ENCODE data around the gene ALDH2. TPM values are rescaled to one million over a fixed set of nuclear protein-coding genes. Genes with fewer than 3 reads are reported as not detected.

The ALDH2 gene
- total and polyA plus RNA-seq, 9 of the 15 experiments (the other 6 are each of a cell fraction or from before 2014, with no cell fraction given) = 1.9 to 22.5 (median 12.2) TPM

DNA sequence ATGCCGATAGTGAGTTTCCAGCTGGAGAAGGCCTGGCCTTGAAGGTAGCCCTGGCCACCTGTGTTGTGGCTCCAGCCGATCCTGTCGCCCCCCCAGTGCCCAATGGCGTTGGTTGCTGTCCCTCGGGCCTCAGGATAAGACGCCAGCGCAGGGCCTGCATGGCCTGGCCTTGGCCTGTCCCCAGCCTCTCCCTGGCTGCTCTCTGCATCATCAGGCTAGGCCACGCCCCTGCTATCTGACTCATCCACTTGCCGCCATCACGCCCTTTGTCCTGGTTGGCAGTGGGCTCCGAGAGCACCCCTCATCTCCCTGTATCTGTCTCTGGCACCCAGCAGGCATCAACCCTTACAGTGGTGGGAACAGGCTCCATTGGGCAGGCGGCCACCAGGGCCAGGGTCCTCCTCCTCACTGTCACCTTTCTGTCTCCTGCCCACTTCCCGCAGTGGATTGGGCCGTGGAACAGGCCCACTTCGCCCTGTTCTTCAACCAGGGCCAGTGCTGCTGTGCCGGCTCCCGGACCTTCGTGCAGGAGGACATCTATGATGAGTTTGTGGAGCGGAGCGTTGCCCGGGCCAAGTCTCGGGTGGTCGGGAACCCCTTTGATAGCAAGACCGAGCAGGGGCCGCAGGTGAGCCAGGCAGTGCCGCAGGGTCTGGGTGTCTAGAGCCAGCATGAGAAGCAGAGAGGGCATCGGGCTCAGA, 25.6 kb downstream of the ALDH2 start (continued):
- TF ChIP-seq ZNF766 (CRISPR knock-in tag; conservative IDR thresholded peaks at IDR 0.05) (no peak), ARID2 (IDR thresholded peaks at IDR 0.05) (no peak), HDAC2 (IDR thresholded peaks at IDR 0.05) (no peak), C11orf30 (IDR thresholded peaks at IDR 0.05; ENCODE audit: low read depth) (no peak), ZNF431 (CRISPR knock-in tag; IDR thresholded peaks at IDR 0.05) (no peak), FOSL1 (tag; conservative IDR thresholded peaks at IDR 0.05) (peak; percentile 77), RBFOX2 (IDR thresholded peaks at IDR 0.05; ENCODE audit: low read depth, low read length) (peak; percentile 43; the same call in 1 of the 2 replicates), HDAC1 (IDR thresholded peaks at IDR 0.05) (no peak), ZNF316 (IDR thresholded peaks at IDR 0.05) (no peak), TGIF2 (CRISPR knock-in tag; IDR thresholded peaks at IDR 0.05) (no peak), RFX1 (IDR thresholded peaks at IDR 0.05) (no peak), CREB1 (IDR thresholded peaks at IDR 0.05) (0 out of 2 replicates have a peak, but pooled peaks have one; percentile 9), CREB1 (CRISPR knock-in tag; IDR thresholded peaks at IDR 0.05) (no peak), YY1 (IDR thresholded peaks at IDR 0.05; ENCODE audit: borderline replicate concordance in 1 of 3, control insufficient read depth in 1 of 3, extremely low read depth in 1 of 3, insufficient read depth in 3 of 3, insufficient read length in 1 of 3, insufficient replicate concordance in 2 of 3, low read depth in 1 of 3, low read length in 2 of 3) (peak; percentile 24 to 78 (median 56)), KDM4B (IDR thresholded peaks at IDR 0.05; ENCODE audit: borderline replicate concordance in 2 of 2, low read depth in 1 of 2) (no peak), HDGF (IDR thresholded peaks at IDR 0.05) (0 out of 2 replicates have a peak, but pooled peaks have one; percentile 36)
- TF ChIP-seq, protein P1, sequence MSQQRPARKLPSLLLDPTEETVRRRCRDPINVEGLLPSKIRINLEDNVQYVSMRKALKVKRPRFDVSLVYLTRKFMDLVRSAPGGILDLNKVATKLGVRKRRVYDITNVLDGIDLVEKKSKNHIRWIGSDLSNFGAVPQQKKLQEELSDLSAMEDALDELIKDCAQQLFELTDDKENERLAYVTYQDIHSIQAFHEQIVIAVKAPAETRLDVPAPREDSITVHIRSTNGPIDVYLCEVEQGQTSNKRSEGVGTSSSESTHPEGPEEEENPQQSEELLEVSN (IDR thresholded peaks at IDR 0.05; ENCODE audit: borderline replicate concordance in 1 of 2, extremely low read depth in 1 of 2, insufficient read depth in 1 of 2, insufficient read length in 1 of 2, low read depth in 1 of 2, low read length in 1 of 2, poor library complexity in 1 of 2, severe bottlenecking in 1 of 2) = peak in 1 of 2 experiments; percentile 12

Measured in K562 (cell line).